ENCODE data around the gene PPP2R2D. TPM values are rescaled to one million over a fixed set of nuclear protein-coding genes. Genes with fewer than 3 reads are reported as not detected.

PPP2R2D gene
- total RNA-seq, 1 experiment from 2014 or later = 35.1 TPM

DNA sequence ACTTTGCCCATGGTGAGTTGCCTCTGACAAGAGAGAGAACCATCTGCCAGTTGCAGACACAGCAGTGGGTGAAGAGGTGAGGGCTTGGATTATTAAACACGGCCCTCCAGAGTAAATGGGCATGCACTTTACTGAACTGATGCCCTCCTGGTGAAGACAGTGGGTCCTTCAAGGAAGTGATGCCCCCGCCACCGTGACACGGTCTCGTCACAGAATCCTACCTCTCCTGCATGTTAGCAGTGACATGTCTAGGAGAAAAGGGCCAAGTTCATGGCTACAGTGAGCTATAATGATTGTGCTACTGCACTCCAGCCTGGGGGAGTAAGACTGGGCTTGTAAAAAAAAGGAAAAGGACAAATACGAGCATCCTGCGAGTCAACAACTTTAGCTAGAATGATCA, 78.5 kb downstream of the PPP2R2D start:
- peak overlapping the region; percentile 49 to 82; a peak in 4 of 5 replicates for H3K4me3 Mint-ChIP-seq
- H2BK15ac ChIP-seq (ENCODE audit: low read depth, low read length) = no peak overlapping the region
- H3K9me3 Mint-ChIP-seq = peaks cover 6 to 15% of the 10 kb centered on the region in 2 experiments; a peak in 4 of 5 replicates

More for the DNA sequence above, 78.5 kb downstream of the PPP2R2D start:
- H3K4me1 ChIP-seq (ENCODE audit: insufficient read depth, low read length) = peaks cover 13% of the 10 kb centered on the region
- no peak overlapping the region for H3K23ac ChIP-seq (ENCODE audit: insufficient read length, low read depth, low read length)
- DNase-seq = no peak
- no peak overlapping the region for H3K18ac ChIP-seq (ENCODE audit: insufficient read length, low read depth, low read length)
- no peak overlapping the region for H3K4ac ChIP-seq (ENCODE audit: low read depth, low read length)
- no peak overlapping the region for H3K9ac ChIP-seq (ENCODE audit: extremely low read depth, insufficient read length, low read length)
- H3K36me3 Mint-ChIP-seq (ENCODE audit: insufficient read depth in 1 of 3, low read depth in 3 of 3) = peaks cover 15 to 45% (median 17%) of the 10 kb centered on the region in 3 experiments; a peak in 6 of 7 replicates
- no peak overlapping the region for H2BK5ac ChIP-seq (ENCODE audit: insufficient read length, low read length)
- H3K27ac ChIP-seq (ENCODE audit: insufficient read length, low read depth, low read length) = no peak overlapping the region
- peaks cover 4% of the 10 kb centered on the region; the same call in 1 of the 2 replicates for H3K79me2 ChIP-seq (ENCODE audit: insufficient read depth, low read length)
- no peaks in the 10 kb centered on the region for H3K9me3 ChIP-seq (ENCODE audit: control insufficient read depth, low read depth, low read length)
- H3K27ac Mint-ChIP-seq = peak overlapping the region in 1 of 3 experiments; percentile 53; a peak in 2 of 7 replicates
- H4K8ac ChIP-seq (replicated peaks; ENCODE audit: insufficient read length, low read depth, low read length) = no peak overlapping the region
- no peak overlapping the region for H3T11ph ChIP-seq (ENCODE audit: low read length)
- peaks cover 28 to 38% of the 10 kb centered on the region in 2 experiments for H3K4me1 Mint-ChIP-seq
- peak overlapping the region; percentile 46 for H3K4me2 ChIP-seq (ENCODE audit: insufficient read depth, insufficient read length, low read length)
- H3K14ac ChIP-seq (ENCODE audit: insufficient read depth, low read length) = no peak overlapping the region
- H3K23me2 ChIP-seq (ENCODE audit: insufficient read length, low read depth, low read length, poor library complexity, severe bottlenecking) = peaks cover 11% of the 10 kb centered on the region
- H3K56ac ChIP-seq (ENCODE audit: insufficient read length, low read depth, low read length) = no peak overlapping the region
- no peak overlapping the region for H2BK20ac ChIP-seq (ENCODE audit: low read depth, low read length, poor library complexity, severe bottlenecking)
- H2AFZ ChIP-seq (ENCODE audit: low read length) = no peak overlapping the region
- peaks cover 4% of the 10 kb centered on the region for H3K79me1 ChIP-seq (ENCODE audit: insufficient read depth, low read depth, low read length, poor library complexity, severe bottlenecking)
- H3K27me3 ChIP-seq (ENCODE audit: insufficient read depth, low read length) = peaks cover 9% of the 10 kb centered on the region; the same call in 1 of the 2 replicates
- TF ChIP-seq, protein P1, sequence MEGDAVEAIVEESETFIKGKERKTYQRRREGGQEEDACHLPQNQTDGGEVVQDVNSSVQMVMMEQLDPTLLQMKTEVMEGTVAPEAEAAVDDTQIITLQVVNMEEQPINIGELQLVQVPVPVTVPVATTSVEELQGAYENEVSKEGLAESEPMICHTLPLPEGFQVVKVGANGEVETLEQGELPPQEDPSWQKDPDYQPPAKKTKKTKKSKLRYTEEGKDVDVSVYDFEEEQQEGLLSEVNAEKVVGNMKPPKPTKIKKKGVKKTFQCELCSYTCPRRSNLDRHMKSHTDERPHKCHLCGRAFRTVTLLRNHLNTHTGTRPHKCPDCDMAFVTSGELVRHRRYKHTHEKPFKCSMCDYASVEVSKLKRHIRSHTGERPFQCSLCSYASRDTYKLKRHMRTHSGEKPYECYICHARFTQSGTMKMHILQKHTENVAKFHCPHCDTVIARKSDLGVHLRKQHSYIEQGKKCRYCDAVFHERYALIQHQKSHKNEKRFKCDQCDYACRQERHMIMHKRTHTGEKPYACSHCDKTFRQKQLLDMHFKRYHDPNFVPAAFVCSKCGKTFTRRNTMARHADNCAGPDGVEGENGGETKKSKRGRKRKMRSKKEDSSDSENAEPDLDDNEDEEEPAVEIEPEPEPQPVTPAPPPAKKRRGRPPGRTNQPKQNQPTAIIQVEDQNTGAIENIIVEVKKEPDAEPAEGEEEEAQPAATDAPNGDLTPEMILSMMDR (conservative IDR thresholded peaks at IDR 0.05) = no peak
- no peak overlapping the region for H4K5ac ChIP-seq (ENCODE audit: insufficient read length, low read depth, low read length)
- H4K91ac ChIP-seq (ENCODE audit: insufficient read length, low read depth, low read length) = no peak overlapping the region
- no peak overlapping the region for H2AK5ac ChIP-seq (ENCODE audit: insufficient read length, low read length)
- no peak overlapping the region for H2BK12ac ChIP-seq (ENCODE audit: insufficient read length, low read depth, low read length)
- no peak overlapping the region for H2BK120ac ChIP-seq (ENCODE audit: low read depth, low read length, poor library complexity, severe bottlenecking)
- WGBS (ENCODE audit: extremely low coverage, insufficient read length, low lambda C conversion rate) = no CpG with 5 or more reads among the region's 7 CpGs
- H4K20me1 ChIP-seq (ENCODE audit: control insufficient read depth, insufficient read depth, insufficient read length) = no peaks in the 10 kb centered on the region
- H3K27me3 Mint-ChIP-seq (ENCODE audit: low read depth) = peaks cover 22% of the 10 kb centered on the region
